ENCODE results near the gene IDH3A.

GRCh38 chr15:78130466-78131294 is 18.5 kb upstream of the IDH3A start:
- TF ChIP-seq, protein P1, sequence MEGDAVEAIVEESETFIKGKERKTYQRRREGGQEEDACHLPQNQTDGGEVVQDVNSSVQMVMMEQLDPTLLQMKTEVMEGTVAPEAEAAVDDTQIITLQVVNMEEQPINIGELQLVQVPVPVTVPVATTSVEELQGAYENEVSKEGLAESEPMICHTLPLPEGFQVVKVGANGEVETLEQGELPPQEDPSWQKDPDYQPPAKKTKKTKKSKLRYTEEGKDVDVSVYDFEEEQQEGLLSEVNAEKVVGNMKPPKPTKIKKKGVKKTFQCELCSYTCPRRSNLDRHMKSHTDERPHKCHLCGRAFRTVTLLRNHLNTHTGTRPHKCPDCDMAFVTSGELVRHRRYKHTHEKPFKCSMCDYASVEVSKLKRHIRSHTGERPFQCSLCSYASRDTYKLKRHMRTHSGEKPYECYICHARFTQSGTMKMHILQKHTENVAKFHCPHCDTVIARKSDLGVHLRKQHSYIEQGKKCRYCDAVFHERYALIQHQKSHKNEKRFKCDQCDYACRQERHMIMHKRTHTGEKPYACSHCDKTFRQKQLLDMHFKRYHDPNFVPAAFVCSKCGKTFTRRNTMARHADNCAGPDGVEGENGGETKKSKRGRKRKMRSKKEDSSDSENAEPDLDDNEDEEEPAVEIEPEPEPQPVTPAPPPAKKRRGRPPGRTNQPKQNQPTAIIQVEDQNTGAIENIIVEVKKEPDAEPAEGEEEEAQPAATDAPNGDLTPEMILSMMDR (IDR thresholded peaks at IDR 0.05) = no peak
- no peak for TF ChIP-seq POLR2A (IDR thresholded peaks at IDR 0.05)
